HFFc6 (cell line): ENCODE measurements around the gene GFER. TPM values are rescaled to one million over a fixed set of nuclear protein-coding genes. Genes with fewer than 3 reads are reported as not detected.

ENCODE experiments used
- DNase-seq: peaks from one replicate; pipeline ENCODE4 v3.0.0-alpha.2; 2018
- H3K27ac Mint-ChIP-seq: 2 replicates; pipeline ENCODE4 v1.8.0; 2020; ENCODE audit warnings: mild to moderate bottlenecking, mixed read lengths
- H3K27me3 Mint-ChIP-seq: 2 replicates; pipeline ENCODE4 v1.8.0; 2021; ENCODE audit warnings: mild to moderate bottlenecking, moderate library complexity, mixed read lengths; ENCODE audit not compliant: insufficient read depth
- H3K36me3 Mint-ChIP-seq: 2 replicates; pipeline ENCODE4 v1.8.0; 2021; ENCODE audit warnings: low read depth, mixed read lengths
- H3K4me1 Mint-ChIP-seq: 2 replicates; pipeline ENCODE4 v1.8.0; 2020; ENCODE audit warnings: low read depth, mixed read lengths
- H3K4me3 Mint-ChIP-seq: 2 replicates; pipeline ENCODE4 v1.8.0; 2020; ENCODE audit warnings: mild to moderate bottlenecking, moderate library complexity, mixed read lengths
- H3K9me3 Mint-ChIP-seq: 2 replicates; pipeline ENCODE4 v1.8.0; 2020; ENCODE audit warnings: mild to moderate bottlenecking, mixed read lengths
- total RNA-seq, 6 experiments: library from RNA; stranded (reverse); fragmentation: NEBNext Ultra II Directional; extraction: Animal tissue kit (Norgen Biotek cat#: 25700); gene quantifications; 2 replicates in 1 of 6; 3 replicates in 5 of 6; pipeline ENCODE4 v1.2.3, GENCODE V29; 2021
- TF ChIP-seq, protein P1 (sequence below): fragments of 200-600 bp; sonication (generic); IDR thresholded peaks from 2 replicates; pipeline ENCODE4 v1.5.0; 2021; ENCODE audit warnings: antibody characterized with exemption, mild to moderate bottlenecking

Gene GFER
- total RNA-seq, 6 experiments from 2014 or later = 28.8 to 45.5 (median 40.2) TPM

DNA sequence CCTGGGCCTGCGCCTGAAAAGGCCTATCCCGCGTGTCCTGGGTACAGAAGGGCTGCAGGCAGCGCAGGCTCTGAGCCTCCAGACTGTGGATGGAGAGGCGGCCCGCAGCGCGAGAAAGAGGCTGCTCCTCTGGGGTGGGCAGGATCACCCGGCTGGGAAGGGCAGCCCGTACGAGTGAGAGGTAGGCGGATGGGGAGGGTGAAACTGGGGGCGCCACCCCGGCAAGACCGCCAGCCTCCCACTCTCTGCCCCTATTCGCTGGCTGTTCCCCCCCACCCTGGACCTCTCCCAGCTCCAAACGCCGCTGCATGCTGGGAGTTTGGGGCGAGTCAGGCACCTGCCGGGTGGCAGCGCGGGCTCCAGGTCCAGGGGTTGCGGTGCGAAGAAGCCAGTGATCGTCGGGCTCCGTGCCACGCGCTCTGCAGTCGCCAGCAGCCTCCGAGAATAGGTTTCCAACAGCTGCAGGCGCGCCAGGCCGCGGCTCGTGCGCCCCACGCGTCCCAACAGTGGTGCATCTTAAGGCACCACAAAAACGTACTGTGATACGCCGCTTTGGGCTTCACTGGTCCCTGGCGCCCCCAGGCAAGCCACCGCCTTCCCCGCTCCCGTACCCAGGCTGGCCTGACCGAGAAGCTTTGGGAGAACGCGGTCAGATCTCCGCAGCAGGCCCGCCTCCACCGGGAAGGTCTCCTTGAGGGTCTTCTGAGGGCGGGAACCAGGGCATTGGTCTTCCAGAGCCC is 3.8 kb upstream of the GFER start:
- Mint-ChIP-seq H3K36me3 (no peaks in the 10 kb centered on the region), H3K27me3 (peaks cover 12% of the 10 kb centered on the region), H3K27ac (no peak overlapping the region), H3K4me1 (peaks cover 13% of the 10 kb centered on the region), H3K4me3 (no peak overlapping the region), H3K9me3 (no peaks in the 10 kb centered on the region)
- TF ChIP-seq, protein P1, sequence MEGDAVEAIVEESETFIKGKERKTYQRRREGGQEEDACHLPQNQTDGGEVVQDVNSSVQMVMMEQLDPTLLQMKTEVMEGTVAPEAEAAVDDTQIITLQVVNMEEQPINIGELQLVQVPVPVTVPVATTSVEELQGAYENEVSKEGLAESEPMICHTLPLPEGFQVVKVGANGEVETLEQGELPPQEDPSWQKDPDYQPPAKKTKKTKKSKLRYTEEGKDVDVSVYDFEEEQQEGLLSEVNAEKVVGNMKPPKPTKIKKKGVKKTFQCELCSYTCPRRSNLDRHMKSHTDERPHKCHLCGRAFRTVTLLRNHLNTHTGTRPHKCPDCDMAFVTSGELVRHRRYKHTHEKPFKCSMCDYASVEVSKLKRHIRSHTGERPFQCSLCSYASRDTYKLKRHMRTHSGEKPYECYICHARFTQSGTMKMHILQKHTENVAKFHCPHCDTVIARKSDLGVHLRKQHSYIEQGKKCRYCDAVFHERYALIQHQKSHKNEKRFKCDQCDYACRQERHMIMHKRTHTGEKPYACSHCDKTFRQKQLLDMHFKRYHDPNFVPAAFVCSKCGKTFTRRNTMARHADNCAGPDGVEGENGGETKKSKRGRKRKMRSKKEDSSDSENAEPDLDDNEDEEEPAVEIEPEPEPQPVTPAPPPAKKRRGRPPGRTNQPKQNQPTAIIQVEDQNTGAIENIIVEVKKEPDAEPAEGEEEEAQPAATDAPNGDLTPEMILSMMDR = no peak
- no peak for DNase-seq

DNA sequence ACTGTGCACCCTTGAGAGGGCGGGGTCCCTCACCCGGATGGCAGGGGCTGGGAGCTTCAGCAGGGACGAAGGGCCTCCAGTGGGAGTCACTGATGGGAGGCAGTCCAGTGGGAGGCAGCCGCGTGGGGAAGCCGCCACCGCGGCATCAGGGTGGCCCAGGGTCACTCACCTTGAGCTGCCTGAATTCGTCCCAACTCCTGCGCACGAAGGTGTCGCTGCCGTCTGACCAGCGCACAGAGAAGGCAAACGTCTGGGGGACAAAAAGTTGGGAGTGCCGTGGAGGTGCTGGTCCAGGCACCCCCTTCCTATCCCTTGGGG is 3.3 kb upstream of the GFER start:
- Mint-ChIP-seq H3K4me3 (no peak overlapping the region), H3K9me3 (no peaks in the 10 kb centered on the region), H3K27me3 (peaks cover 12% of the 10 kb centered on the region), H3K27ac (no peak overlapping the region), H3K36me3 (no peaks in the 10 kb centered on the region), H3K4me1 (peaks cover 16% of the 10 kb centered on the region)
- no peak for DNase-seq
- TF ChIP-seq, protein P1 = no peak

DNA sequence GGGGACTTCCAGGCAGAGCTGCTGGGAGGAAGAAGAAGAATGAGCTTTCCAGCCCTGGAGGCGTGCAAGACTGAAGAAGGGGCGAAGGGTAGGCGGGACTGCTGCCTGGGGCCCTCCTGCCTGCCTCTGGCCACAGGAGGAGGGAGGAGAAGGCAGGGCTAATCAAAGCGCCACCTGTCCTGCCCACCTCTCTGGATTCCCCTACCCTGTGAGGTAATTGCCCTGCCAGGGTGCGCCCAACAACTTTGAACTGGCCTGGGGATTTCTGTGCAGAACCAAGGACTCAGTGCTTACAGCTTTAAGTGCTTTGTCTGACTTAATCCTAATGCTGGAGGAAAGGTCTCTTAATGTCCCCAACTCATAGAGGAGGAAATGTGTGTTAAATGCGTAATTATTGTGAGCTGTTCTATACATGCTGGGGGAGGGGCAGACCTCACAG is 2.6 kb upstream of the GFER start, which contains the start of gene NOXO1:
Gene NOXO1, minus strand, starts transcription at position 72 of the 439 bp plus-strand sequence. CDS start 290 bp downstream, outside the sequence.
- TF ChIP-seq, protein P1 = no peak
- no peaks in the 10 kb centered on the region for H3K9me3 Mint-ChIP-seq
- no peak within 1 kb of the TSS for H3K4me3 Mint-ChIP-seq
- no peak within 1 kb of the TSS for H3K27ac Mint-ChIP-seq
- 0 out of 2 replicates have a peak, but pooled peaks cover 1% of the 10 kb centered on the region for H3K36me3 Mint-ChIP-seq
- peaks cover 16% of the 10 kb centered on the region for H3K4me1 Mint-ChIP-seq
- peaks cover 12% of the 10 kb centered on the region for H3K27me3 Mint-ChIP-seq
- no peak for DNase-seq

DNA sequence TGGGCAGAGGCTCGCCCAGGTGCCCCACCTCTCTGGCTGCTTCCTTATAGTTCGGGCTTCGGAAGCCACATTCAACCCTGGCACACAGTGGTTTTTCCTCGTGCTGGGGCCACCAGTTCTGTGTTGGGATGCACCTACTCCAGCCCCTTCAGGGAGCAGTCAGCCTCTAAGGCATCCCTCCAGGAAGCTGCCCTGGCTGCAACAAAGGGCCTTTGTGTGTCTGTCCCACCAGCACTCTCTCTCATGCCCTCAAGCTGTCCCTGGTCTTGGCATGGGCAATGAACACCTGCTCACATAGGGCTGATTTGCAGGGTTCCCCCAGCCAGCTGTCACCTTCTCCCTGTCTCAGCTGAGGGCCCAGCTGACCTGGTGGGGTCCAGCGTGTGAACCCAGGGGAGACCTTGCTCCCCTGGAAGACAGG is 2.0 kb upstream of the GFER start:
- Mint-ChIP-seq H3K4me1 (peaks cover 16% of the 10 kb centered on the region), H3K36me3 (0 out of 2 replicates have a peak, but pooled peaks cover 5% of the 10 kb centered on the region), H3K27ac (no peak overlapping the region), H3K9me3 (no peaks in the 10 kb centered on the region), H3K27me3 (peaks cover 12% of the 10 kb centered on the region), H3K4me3 (no peak overlapping the region)
- TF ChIP-seq, protein P1 = no peak
- no peak for DNase-seq

DNA sequence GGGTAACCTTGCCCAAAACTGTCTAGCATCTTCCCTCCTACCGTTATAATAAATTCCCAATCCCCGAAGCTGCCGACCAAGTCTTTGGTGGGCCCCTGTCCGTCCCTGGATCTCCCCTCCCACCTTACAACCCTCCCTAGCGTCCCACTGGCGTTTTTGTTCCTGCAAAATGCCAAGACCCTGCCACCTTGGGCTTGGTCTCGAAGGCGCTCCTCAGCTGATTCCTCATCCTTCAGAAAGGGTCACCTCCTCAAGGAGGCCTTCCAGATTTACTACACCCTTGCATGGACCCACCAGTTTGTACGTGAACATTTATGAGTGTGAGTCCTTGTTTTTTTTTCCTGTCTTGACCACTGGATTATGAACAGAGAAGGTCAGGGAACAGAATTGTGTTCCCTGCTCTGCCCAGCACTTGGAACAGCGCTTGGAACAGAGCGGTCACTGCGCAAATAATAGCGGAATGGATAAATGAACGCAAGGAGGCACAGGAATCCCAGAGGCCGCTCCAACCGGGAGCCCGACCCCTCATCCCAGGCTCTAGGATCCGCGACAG is 926 bp upstream of the GFER start:
- H3K27ac Mint-ChIP-seq = peak overlapping the region; percentile 78
- TF ChIP-seq, protein P1 = no peak
- DNase-seq = no peak
- no peaks in the 10 kb centered on the region for H3K9me3 Mint-ChIP-seq
- H3K36me3 Mint-ChIP-seq = 0 out of 2 replicates have a peak, but pooled peaks cover 5% of the 10 kb centered on the region
- peak overlapping the region; percentile 86 for H3K4me3 Mint-ChIP-seq
- peaks cover 12% of the 10 kb centered on the region for H3K27me3 Mint-ChIP-seq
- peaks cover 16% of the 10 kb centered on the region for H3K4me1 Mint-ChIP-seq
